ENCODE data around the gene FAM50B.

Gene FAM50B

GRCh38 chr6:3884007-3884745 lies 35.0 kb downstream of the FAM50B start:
- in situ Hi-C loops (cut with MboI; ENCODE audit: low pct_unique_long_range_greater_than_20kb, low sequenced_read_pairs, unreplicated experiment) = no loop called here

GRCh38 chr6:3885262-3886036 lies 36.3 kb downstream of the FAM50B start:
- no peak for TF ChIP-seq CTCF (IDR thresholded peaks at IDR 0.05; ENCODE audit: extremely low read depth, insufficient read depth, missing control alignments)
- DNase-seq (ENCODE audit: low spot score) = no peak
- in situ Hi-C loops (cut with MboI; ENCODE audit: low pct_unique_long_range_greater_than_20kb, low sequenced_read_pairs, unreplicated experiment) = no loop called here

More at GRCh38 chr6:3884007-3884745, 35.0 kb downstream of the FAM50B start:
- TF ChIP-seq CTCF (IDR thresholded peaks at IDR 0.05; ENCODE audit: extremely low read depth, insufficient read depth, missing control alignments) = no peak
- DNase-seq (ENCODE audit: low spot score) = no peak

GRCh38 chr6:3887150-3887700 lies 38.1 kb downstream of the FAM50B start:
- in situ Hi-C loops (cut with MboI; ENCODE audit: low pct_unique_long_range_greater_than_20kb, low sequenced_read_pairs, unreplicated experiment) = no loop called here
- peak; percentile 15 for DNase-seq (ENCODE audit: low spot score)
- peak; percentile 30 for TF ChIP-seq CTCF (IDR thresholded peaks at IDR 0.05; ENCODE audit: extremely low read depth, insufficient read depth, missing control alignments)

GRCh38 chr6:3888153-3888957 lies 39.2 kb downstream of the FAM50B start:
- in situ Hi-C loops (cut with MboI; ENCODE audit: low pct_unique_long_range_greater_than_20kb, low sequenced_read_pairs, unreplicated experiment) = no loop called here
- TF ChIP-seq CTCF (IDR thresholded peaks at IDR 0.05; ENCODE audit: extremely low read depth, insufficient read depth, missing control alignments) = no peak
- no peak for DNase-seq (ENCODE audit: low spot score)

- in situ Hi-C loops (cut with MboI; ENCODE audit: low pct_unique_long_range_greater_than_20kb, low sequenced_read_pairs, unreplicated experiment) = no loop called here
- no peak for TF ChIP-seq CTCF (IDR thresholded peaks at IDR 0.05; ENCODE audit: extremely low read depth, insufficient read depth, missing control alignments)
- DNase-seq (ENCODE audit: low spot score) = no peak
These were observed 40.9 kb downstream of the FAM50B start for GRCh38 chr6:3890047-3890446.

- no peak for TF ChIP-seq CTCF (IDR thresholded peaks at IDR 0.05; ENCODE audit: extremely low read depth, insufficient read depth, missing control alignments)
- in situ Hi-C loops (cut with MboI; ENCODE audit: low pct_unique_long_range_greater_than_20kb, low sequenced_read_pairs, unreplicated experiment) = no loop called here
- no peak for DNase-seq (ENCODE audit: low spot score)
These were observed 42.7 kb downstream of the FAM50B start for GRCh38 chr6:3891883-3892282.
